ENCODE measurements around the gene DCAF4L1.

DNA sequence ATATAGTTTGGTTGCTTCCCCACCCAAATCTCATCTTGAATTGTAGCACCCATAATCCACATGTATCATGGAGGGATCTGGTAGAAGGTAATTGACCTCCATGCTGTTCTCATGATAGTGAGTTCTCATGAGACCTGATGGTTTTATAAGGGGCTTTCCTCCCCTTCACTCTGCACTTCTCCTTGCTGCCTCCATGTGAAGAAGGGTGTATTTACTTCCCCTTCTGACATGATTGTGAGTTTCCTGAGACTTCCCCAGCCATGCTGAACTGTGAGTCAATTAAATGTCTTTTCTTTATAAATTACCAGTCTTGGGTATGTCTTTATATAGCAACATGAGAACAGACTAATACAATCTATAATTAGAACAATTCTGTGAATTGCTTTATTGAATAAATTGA is 11.9 kb upstream of the DCAF4L1 start:
- TF ChIP-seq LEF1 (IDR thresholded peaks at IDR 0.05; ENCODE audit: borderline replicate concordance) (no peak), HDGF (IDR thresholded peaks at IDR 0.05; ENCODE audit: borderline replicate concordance) (no peak), ZNF384 (IDR thresholded peaks at IDR 0.05) (no peak), SP1 (IDR thresholded peaks at IDR 0.05) (no peak), FOXA1 (IDR thresholded peaks at IDR 0.05) (no peak), FOXM1 (IDR thresholded peaks at IDR 0.05; ENCODE audit: borderline replicate concordance) (no peak), CTBP1 (IDR thresholded peaks at IDR 0.05; ENCODE audit: borderline replicate concordance) (no peak), SUZ12 (IDR thresholded peaks at IDR 0.05) (no peak)
- TF ChIP-seq, protein P1, sequence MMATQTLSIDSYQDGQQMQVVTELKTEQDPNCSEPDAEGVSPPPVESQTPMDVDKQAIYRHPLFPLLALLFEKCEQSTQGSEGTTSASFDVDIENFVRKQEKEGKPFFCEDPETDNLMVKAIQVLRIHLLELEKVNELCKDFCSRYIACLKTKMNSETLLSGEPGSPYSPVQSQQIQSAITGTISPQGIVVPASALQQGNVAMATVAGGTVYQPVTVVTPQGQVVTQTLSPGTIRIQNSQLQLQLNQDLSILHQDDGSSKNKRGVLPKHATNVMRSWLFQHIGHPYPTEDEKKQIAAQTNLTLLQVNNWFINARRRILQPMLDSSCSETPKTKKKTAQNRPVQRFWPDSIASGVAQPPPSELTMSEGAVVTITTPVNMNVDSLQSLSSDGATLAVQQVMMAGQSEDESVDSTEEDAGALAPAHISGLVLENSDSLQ (IDR thresholded peaks at IDR 0.05) = no peak

Measured in HEK293T (cell line).